ENCODE data around the gene IL20.
A peak's percentile ranks its signal among the peaks of the same experiment; 100 is the strongest.

Gene IL20

DNA sequence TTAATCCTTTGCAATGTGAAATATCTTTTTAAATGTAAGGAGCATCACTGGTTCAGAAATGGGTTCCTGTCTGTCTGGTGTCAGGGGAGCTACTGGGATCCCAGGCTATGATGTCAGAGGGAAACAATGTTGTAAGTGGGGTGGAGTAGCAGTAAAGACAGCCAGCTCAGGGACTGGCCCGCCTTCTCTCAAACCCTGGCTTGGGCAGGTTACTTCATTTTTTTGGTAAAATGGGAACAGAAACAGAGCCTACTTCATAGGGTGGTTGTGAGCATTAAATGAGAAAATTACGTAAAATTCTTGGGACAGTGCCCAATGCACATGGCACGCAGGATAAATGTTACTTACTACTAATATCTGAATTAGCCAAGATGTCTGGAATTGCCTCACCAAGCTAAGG, 30.7 kb upstream of the IL20 start:
- H2BK12ac ChIP-seq (ENCODE audit: low read length in 2 of 2) = no peak overlapping the region
- H2AK5ac ChIP-seq (ENCODE audit: low read length, severe bottlenecking) = no peak overlapping the region
- H3K23ac ChIP-seq (ENCODE audit: low read length in 2 of 2) = no peak overlapping the region
- no peak overlapping the region for H3K4me3 ChIP-seq (ENCODE audit: insufficient read depth in 1 of 2, low read depth in 1 of 2, low read length in 2 of 2)
- H4K91ac ChIP-seq (ENCODE audit: low read length) = peak overlapping the region; percentile 55
- H3K18ac ChIP-seq (ENCODE audit: low read depth in 1 of 2, low read length in 2 of 2) = no peak overlapping the region
- no peak overlapping the region for H3K4me2 ChIP-seq (ENCODE audit: low read length, poor library complexity, severe bottlenecking)
- no peak overlapping the region for H3K27ac ChIP-seq (ENCODE audit: low read length, poor library complexity, severe bottlenecking)
- no peak overlapping the region for H2BK5ac ChIP-seq (ENCODE audit: low read depth, low read length, poor library complexity, severe bottlenecking)
- H3K9me3 ChIP-seq (ENCODE audit: control insufficient read depth, low read length) = no peaks in the 10 kb centered on the region
- H3K9ac ChIP-seq (ENCODE audit: low read length) = no peak overlapping the region
- no peak overlapping the region for H3K14ac ChIP-seq (ENCODE audit: low read length in 2 of 2)
- H3K4me1 ChIP-seq (ENCODE audit: control insufficient read depth, insufficient read depth, low read depth, low read length) = peaks cover 2% of the 10 kb centered on the region
- H3K36me3 ChIP-seq (ENCODE audit: control insufficient read depth in 1 of 2, insufficient read depth in 2 of 2, low read depth in 1 of 2, low read length in 2 of 2) = no peaks in the 10 kb centered on the region
- no peak overlapping the region for H2AFZ ChIP-seq (ENCODE audit: low read depth, low read length)
- no peaks in the 10 kb centered on the region for H3K79me1 ChIP-seq (replicated peaks; ENCODE audit: low read length, poor library complexity, severe bottlenecking)
- H3K4ac ChIP-seq (ENCODE audit: low read depth in 1 of 2, low read length in 2 of 2) = no peak overlapping the region
- DNase-seq = no peak
- no peak overlapping the region for H2BK120ac ChIP-seq (ENCODE audit: low read depth, low read length)
- H4K8ac ChIP-seq (ENCODE audit: low read length) = no peak overlapping the region
- 73% methylated on average over 3 of the region's 3 CpGs for WGBS
- peaks cover 11 to 34% of the 10 kb centered on the region in 2 experiments for H3K27me3 ChIP-seq (ENCODE audit: control insufficient read depth in 1 of 2, insufficient read depth in 1 of 2, low read length in 2 of 2)
- H2BK15ac ChIP-seq (ENCODE audit: low read depth, poor library complexity, severe bottlenecking) = no peak overlapping the region

DNA sequence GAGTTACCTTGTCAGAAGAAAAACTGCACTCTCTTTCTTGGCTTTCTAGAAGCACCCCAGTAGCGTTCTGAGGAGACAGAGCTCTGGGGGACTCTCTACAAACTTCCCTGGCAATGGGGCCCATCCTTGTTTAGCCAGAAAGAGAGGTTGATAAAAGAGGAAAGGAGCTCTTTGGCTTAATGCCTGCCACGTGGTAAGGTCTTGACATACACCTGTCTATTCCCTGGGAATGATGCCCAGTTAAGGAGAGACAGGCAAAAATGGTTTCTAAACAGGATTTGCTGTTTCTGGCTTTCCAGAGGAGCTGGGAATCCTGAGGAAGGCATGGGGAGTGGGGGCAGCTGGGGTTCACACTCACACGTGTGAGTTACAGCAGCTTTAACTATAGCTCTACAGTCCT, 30.2 kb upstream of the IL20 start:
- no peak overlapping the region for H4K8ac ChIP-seq (ENCODE audit: low read length)
- no peak overlapping the region for H2AFZ ChIP-seq (ENCODE audit: low read depth, low read length)
- no peaks in the 10 kb centered on the region for H3K79me1 ChIP-seq (replicated peaks; ENCODE audit: low read length, poor library complexity, severe bottlenecking)
- no peak overlapping the region for H3K23ac ChIP-seq (ENCODE audit: low read length in 2 of 2)
- no peak overlapping the region for H3K9ac ChIP-seq (ENCODE audit: low read length)
- no peak overlapping the region for H2BK5ac ChIP-seq (ENCODE audit: low read depth, low read length, poor library complexity, severe bottlenecking)
- no peaks in the 10 kb centered on the region for H3K9me3 ChIP-seq (ENCODE audit: control insufficient read depth, low read length)
- peak overlapping the region; percentile 8 for H2BK15ac ChIP-seq (ENCODE audit: low read depth, poor library complexity, severe bottlenecking)
- H3K36me3 ChIP-seq (ENCODE audit: control insufficient read depth in 1 of 2, insufficient read depth in 2 of 2, low read depth in 1 of 2, low read length in 2 of 2) = no peaks in the 10 kb centered on the region
- peak overlapping the region; percentile 8 to 37 for H3K18ac ChIP-seq (ENCODE audit: low read depth in 1 of 2, low read length in 2 of 2)
- no peak overlapping the region for H2AK5ac ChIP-seq (ENCODE audit: low read length, severe bottlenecking)
- H2BK120ac ChIP-seq (ENCODE audit: low read depth, low read length) = no peak overlapping the region
- 63% methylated on average over 3 of the region's 3 CpGs for WGBS
- H3K27me3 ChIP-seq (ENCODE audit: control insufficient read depth in 1 of 2, insufficient read depth in 1 of 2, low read length in 2 of 2) = peaks cover 11 to 34% of the 10 kb centered on the region in 2 experiments
- no peak overlapping the region for H3K4ac ChIP-seq (ENCODE audit: low read depth in 1 of 2, low read length in 2 of 2)
- H2BK12ac ChIP-seq (ENCODE audit: low read length in 2 of 2) = peak overlapping the region in 1 of 2 experiments; percentile 93
- H4K91ac ChIP-seq (ENCODE audit: low read length) = no peak overlapping the region
- H3K4me1 ChIP-seq (ENCODE audit: control insufficient read depth, insufficient read depth, low read depth, low read length) = peaks cover 5% of the 10 kb centered on the region
- no peak overlapping the region for H3K4me2 ChIP-seq (ENCODE audit: low read length, poor library complexity, severe bottlenecking)
- no peak overlapping the region for H3K4me3 ChIP-seq (ENCODE audit: insufficient read depth in 1 of 2, low read depth in 1 of 2, low read length in 2 of 2)
- no peak overlapping the region for H3K27ac ChIP-seq (ENCODE audit: low read length, poor library complexity, severe bottlenecking)
- H3K14ac ChIP-seq (ENCODE audit: low read length in 2 of 2) = no peak overlapping the region
- DNase-seq = no peak

GRCh38 chr1:206836111-206836510, 29.3 kb upstream of the IL20 start:
- Histone ChIP-seq H3K4me2 (ENCODE audit: low read length, poor library complexity, severe bottlenecking) (no peak overlapping the region), H3K4ac (ENCODE audit: low read depth in 1 of 2, low read length in 2 of 2) (no peak overlapping the region), H4K8ac (ENCODE audit: low read length) (no peak overlapping the region), H2BK15ac (ENCODE audit: low read depth, poor library complexity, severe bottlenecking) (no peak overlapping the region), H2AK5ac (ENCODE audit: low read length, severe bottlenecking) (no peak overlapping the region), H3K23ac (ENCODE audit: low read length in 2 of 2) (no peak overlapping the region), H3K27ac (ENCODE audit: low read length, poor library complexity, severe bottlenecking) (no peak overlapping the region), H3K27me3 (ENCODE audit: control insufficient read depth in 1 of 2, insufficient read depth in 1 of 2, low read length in 2 of 2) (peaks cover 11 to 31% of the 10 kb centered on the region in 2 experiments), H3K9ac (ENCODE audit: low read length) (no peak overlapping the region), H3K4me1 (ENCODE audit: control insufficient read depth, insufficient read depth, low read depth, low read length) (peaks cover 5% of the 10 kb centered on the region), H3K4me3 (ENCODE audit: insufficient read depth in 1 of 2, low read depth in 1 of 2, low read length in 2 of 2) (no peak overlapping the region), H2BK12ac (ENCODE audit: low read length in 2 of 2) (no peak overlapping the region), H3K14ac (ENCODE audit: low read length in 2 of 2) (no peak overlapping the region), H2BK5ac (ENCODE audit: low read depth, low read length, poor library complexity, severe bottlenecking) (no peak overlapping the region), H2BK120ac (ENCODE audit: low read depth, low read length) (no peak overlapping the region), H3K79me1 (replicated peaks; ENCODE audit: low read length, poor library complexity, severe bottlenecking) (no peaks in the 10 kb centered on the region), H3K18ac (ENCODE audit: low read depth in 1 of 2, low read length in 2 of 2) (no peak overlapping the region), H3K36me3 (ENCODE audit: control insufficient read depth in 1 of 2, insufficient read depth in 2 of 2, low read depth in 1 of 2, low read length in 2 of 2) (no peaks in the 10 kb centered on the region), H4K91ac (ENCODE audit: low read length) (no peak overlapping the region), H3K9me3 (ENCODE audit: control insufficient read depth, low read length) (no peaks in the 10 kb centered on the region), H2AFZ (ENCODE audit: low read depth, low read length) (no peak overlapping the region)
- WGBS = no CpG with 5 or more reads among the region's 2 CpGs
- no peak for DNase-seq

- Histone ChIP-seq H2AK5ac (ENCODE audit: low read length, severe bottlenecking) (no peak overlapping the region), H3K9me3 (ENCODE audit: control insufficient read depth, low read length) (no peaks in the 10 kb centered on the region), H2BK12ac (ENCODE audit: low read length in 2 of 2) (peak overlapping the region in 1 of 2 experiments; percentile 18), H3K9ac (ENCODE audit: low read length) (no peak overlapping the region), H4K8ac (ENCODE audit: low read length) (no peak overlapping the region), H2BK5ac (ENCODE audit: low read depth, low read length, poor library complexity, severe bottlenecking) (no peak overlapping the region), H2BK120ac (ENCODE audit: low read depth, low read length) (no peak overlapping the region), H3K14ac (ENCODE audit: low read length in 2 of 2) (no peak overlapping the region), H3K4ac (ENCODE audit: low read depth in 1 of 2, low read length in 2 of 2) (peak overlapping the region in 1 of 2 experiments; percentile 61), H3K4me2 (ENCODE audit: low read length, poor library complexity, severe bottlenecking) (no peak overlapping the region), H3K4me1 (ENCODE audit: control insufficient read depth, insufficient read depth, low read depth, low read length) (peaks cover 5% of the 10 kb centered on the region), H3K36me3 (ENCODE audit: control insufficient read depth in 1 of 2, insufficient read depth in 2 of 2, low read depth in 1 of 2, low read length in 2 of 2) (no peaks in the 10 kb centered on the region), H2BK15ac (ENCODE audit: low read depth, poor library complexity, severe bottlenecking) (no peak overlapping the region), H3K27me3 (ENCODE audit: control insufficient read depth in 1 of 2, insufficient read depth in 1 of 2, low read length in 2 of 2) (peaks cover 4 to 24% of the 10 kb centered on the region in 2 experiments), H3K23ac (ENCODE audit: low read length in 2 of 2) (no peak overlapping the region), H2AFZ (ENCODE audit: low read depth, low read length) (no peak overlapping the region), H3K27ac (ENCODE audit: low read length, poor library complexity, severe bottlenecking) (no peak overlapping the region), H3K18ac (ENCODE audit: low read depth in 1 of 2, low read length in 2 of 2) (peak overlapping the region in 1 of 2 experiments; percentile 37), H3K79me1 (replicated peaks; ENCODE audit: low read length, poor library complexity, severe bottlenecking) (no peaks in the 10 kb centered on the region), H4K91ac (ENCODE audit: low read length) (peak overlapping the region; percentile 55), H3K4me3 (ENCODE audit: insufficient read depth in 1 of 2, low read depth in 1 of 2, low read length in 2 of 2) (no peak overlapping the region)
- DNase-seq = no peak
- WGBS = 86% methylated on average over 4 of the region's 4 CpGs
These were observed 26.3 kb upstream of the IL20 start for GRCh38 chr1:206839006-206839560.
